Measurements from ENCODE around the gene INSYN1.

INSYN1 gene

DNA sequence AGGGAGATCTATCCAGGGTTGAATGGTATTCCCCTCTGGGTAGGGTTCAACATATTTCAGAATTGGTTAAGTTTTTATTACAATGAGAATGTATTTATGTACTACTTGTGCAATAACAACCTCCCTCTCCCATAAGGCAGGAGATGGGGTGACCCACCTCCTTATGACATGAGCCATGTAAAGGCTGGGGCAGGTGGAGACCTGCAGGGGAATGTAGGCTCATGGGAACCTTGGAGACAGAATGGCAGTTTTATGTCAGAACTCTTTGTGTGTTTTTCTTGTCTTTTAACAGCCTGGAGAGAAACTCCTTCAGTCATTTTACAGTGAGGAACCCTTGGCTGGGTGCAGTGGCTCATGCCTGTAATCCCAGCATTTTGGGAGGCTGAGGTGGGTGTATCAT, 24.6 kb upstream of the INSYN1 start:
- DNase-seq (ENCODE audit: low read depth, low spot score) = no peak
- CTCF ChIA-PET = interaction anchor here (1.0 kb wide), 1 partner anchor 60 kb away, joined by 3 read pairs; no protein-coding TSS in a partner anchor
- POLR2A ChIA-PET = no interaction called here
- no peak overlapping the region for H3K4me3 ChIP-seq (ENCODE audit: low read depth, low read length)
- TF ChIP-seq, protein P1, sequence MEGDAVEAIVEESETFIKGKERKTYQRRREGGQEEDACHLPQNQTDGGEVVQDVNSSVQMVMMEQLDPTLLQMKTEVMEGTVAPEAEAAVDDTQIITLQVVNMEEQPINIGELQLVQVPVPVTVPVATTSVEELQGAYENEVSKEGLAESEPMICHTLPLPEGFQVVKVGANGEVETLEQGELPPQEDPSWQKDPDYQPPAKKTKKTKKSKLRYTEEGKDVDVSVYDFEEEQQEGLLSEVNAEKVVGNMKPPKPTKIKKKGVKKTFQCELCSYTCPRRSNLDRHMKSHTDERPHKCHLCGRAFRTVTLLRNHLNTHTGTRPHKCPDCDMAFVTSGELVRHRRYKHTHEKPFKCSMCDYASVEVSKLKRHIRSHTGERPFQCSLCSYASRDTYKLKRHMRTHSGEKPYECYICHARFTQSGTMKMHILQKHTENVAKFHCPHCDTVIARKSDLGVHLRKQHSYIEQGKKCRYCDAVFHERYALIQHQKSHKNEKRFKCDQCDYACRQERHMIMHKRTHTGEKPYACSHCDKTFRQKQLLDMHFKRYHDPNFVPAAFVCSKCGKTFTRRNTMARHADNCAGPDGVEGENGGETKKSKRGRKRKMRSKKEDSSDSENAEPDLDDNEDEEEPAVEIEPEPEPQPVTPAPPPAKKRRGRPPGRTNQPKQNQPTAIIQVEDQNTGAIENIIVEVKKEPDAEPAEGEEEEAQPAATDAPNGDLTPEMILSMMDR (IDR thresholded peaks at IDR 0.05; ENCODE audit: insufficient read depth, low read length, missing control alignments) = no peak

DNA sequence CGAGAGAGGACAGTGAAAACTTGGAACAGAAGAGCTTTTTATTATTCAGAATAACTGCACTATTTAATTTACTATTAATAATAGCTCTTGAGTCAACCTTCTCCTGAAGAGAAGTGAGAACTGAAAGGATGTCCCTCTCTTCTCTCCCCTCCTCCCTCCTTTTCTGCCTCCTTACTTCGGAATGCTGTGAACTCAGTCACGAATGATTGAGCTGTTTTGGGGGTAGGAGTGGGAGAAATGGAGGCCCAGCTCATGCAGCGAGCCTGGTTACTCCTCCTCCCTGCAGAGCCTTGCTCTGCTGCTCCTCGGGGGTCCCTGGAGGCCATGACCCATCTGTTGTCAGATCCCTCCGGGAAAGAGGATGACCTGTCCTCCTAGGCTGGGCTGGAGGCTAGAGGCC, 20.3 kb upstream of the INSYN1 start:
- no peak for DNase-seq (ENCODE audit: low read depth, low spot score)
- CTCF ChIA-PET = no interaction called here
- POLR2A ChIA-PET = no interaction called here
- H3K4me3 ChIP-seq (ENCODE audit: low read depth, low read length) = no peak overlapping the region
- TF ChIP-seq, protein P1 (IDR thresholded peaks at IDR 0.05; ENCODE audit: insufficient read depth, low read length, missing control alignments) = no peak

GRCh38 chr15:73771385-73772045, 18.4 kb upstream of the INSYN1 start:
- ChIA-PET CTCF (no interaction called here), POLR2A (no interaction called here)
- DNase-seq (ENCODE audit: low read depth, low spot score) = no peak
- TF ChIP-seq, protein P1 (IDR thresholded peaks at IDR 0.05; ENCODE audit: insufficient read depth, low read length, missing control alignments) = no peak
- H3K4me3 ChIP-seq (ENCODE audit: low read depth, low read length) = no peak overlapping the region

- TF ChIP-seq, protein P1 (IDR thresholded peaks at IDR 0.05; ENCODE audit: insufficient read depth, low read length, missing control alignments) = no peak
- no peak overlapping the region for H3K4me3 ChIP-seq (ENCODE audit: low read depth, low read length)
- POLR2A ChIA-PET = no interaction called here
- DNase-seq (ENCODE audit: low read depth, low spot score) = no peak
- CTCF ChIA-PET = interaction anchor here (1.0 kb wide), 1 partner anchor 9 kb away, joined by 3 read pairs; no protein-coding TSS in a partner anchor
Observed at GRCh38 chr15:73770050-73770449, 16.9 kb upstream of the INSYN1 start.

DNA sequence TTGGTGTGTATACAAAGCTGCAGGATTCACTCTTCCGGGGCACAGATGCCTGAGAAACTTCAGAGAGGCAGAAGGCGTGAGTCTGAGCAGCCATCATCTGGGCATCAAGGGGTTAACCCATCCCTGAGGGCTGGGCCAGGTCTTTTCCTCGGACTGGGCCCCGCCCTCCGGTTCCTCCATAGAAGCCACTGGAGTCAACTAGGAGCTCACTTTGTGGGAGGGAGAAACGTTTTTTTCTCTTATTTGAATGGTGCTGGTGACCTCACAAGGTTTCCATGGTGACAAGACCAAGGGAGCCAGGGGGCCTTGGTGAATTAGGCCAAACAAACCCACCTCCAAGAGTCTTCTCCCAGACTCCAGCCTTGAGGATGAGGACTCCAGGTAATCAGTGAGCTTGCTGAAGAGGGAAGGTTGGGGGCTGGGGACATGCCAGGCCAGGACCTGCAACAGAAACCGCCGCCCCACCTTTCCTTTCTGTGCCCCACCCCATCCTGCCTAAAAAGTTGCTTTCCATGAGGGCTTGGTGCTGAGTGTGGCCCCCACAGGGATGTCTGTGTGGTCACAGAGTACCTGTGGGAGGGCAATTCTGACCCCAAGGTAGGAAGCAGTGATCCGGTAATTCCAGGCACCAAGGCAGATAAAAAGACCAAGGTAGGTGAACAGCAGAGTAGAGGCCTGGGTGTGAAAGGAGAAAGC, 14.8 kb upstream of the INSYN1 start:
- DNase-seq (ENCODE audit: low read depth, low spot score) = no peak
- CTCF ChIA-PET = interaction anchor here (1.3 kb wide), 1 partner anchor 141 kb away, joined by 4 read pairs; no protein-coding TSS in a partner anchor
- TF ChIP-seq, protein P1 (IDR thresholded peaks at IDR 0.05; ENCODE audit: insufficient read depth, low read length, missing control alignments) = no peak
- POLR2A ChIA-PET = interaction anchor here (0.7 kb wide), 1 partner anchor 48 kb away, joined by 3 read pairs; no protein-coding TSS in a partner anchor
- H3K4me3 ChIP-seq (ENCODE audit: low read depth, low read length) = no peak overlapping the region

- TF ChIP-seq, protein P1 (IDR thresholded peaks at IDR 0.05; ENCODE audit: insufficient read depth, low read length, missing control alignments) = no peak
- DNase-seq (ENCODE audit: low read depth, low spot score) = no peak
- POLR2A ChIA-PET = no interaction called here
- CTCF ChIA-PET = no interaction called here
- no peak overlapping the region for H3K4me3 ChIP-seq (ENCODE audit: low read depth, low read length)
Observed at GRCh38 chr15:73766598-73766997, 13.4 kb upstream of the INSYN1 start.
